Measurements from ENCODE around the gene ACAT1. TPM values are rescaled to one million over a fixed set of nuclear protein-coding genes. Genes with fewer than 3 reads are reported as not detected.

ACAT1 gene
- total RNA-seq, 1 experiment from 2014 or later = 212 TPM

GRCh38 chr11:108196901-108197300, 75.5 kb downstream of the ACAT1 start:
- Histone ChIP-seq H3K9ac (ENCODE audit: low read length) (no peak overlapping the region), H3K4me1 (ENCODE audit: insufficient read depth, low read length) (peaks cover 12% of the 10 kb centered on the region; the same call in 1 of the 2 replicates), H4K20me1 (ENCODE audit: low read length) (no peaks in the 10 kb centered on the region), H3K36me3 (ENCODE audit: low read depth, low read length) (peaks cover 16% of the 10 kb centered on the region), H3K79me2 (ENCODE audit: low read length) (peaks cover 17% of the 10 kb centered on the region), H3K4me3 (ENCODE audit: low read length) (no peak overlapping the region), H2AFZ (ENCODE audit: low read length) (no peak overlapping the region), H3K9me2 (replicated peaks; ENCODE audit: low read length) (no peaks in the 10 kb centered on the region), H3K27me3 (ENCODE audit: low read length) (no peaks in the 10 kb centered on the region), H3K27ac (ENCODE audit: low read length) (no peak overlapping the region), H3F3A (ENCODE audit: low read length, unreplicated experiment) (no peaks in the 10 kb centered on the region), H3K9me3 (ENCODE audit: low read length) (no peaks in the 10 kb centered on the region), H3K4me2 (ENCODE audit: low read length) (no peak overlapping the region)
- ChIA-PET CTCF (no interaction called here), POLR2A (ENCODE audit: unreplicated experiment) (no interaction called here)
- TF ChIP-seq EZH2phosphoT487 (IDR thresholded peaks at IDR 0.05; ENCODE audit: borderline replicate concordance, low read length) = no peak
- TF ChIP-seq EZH2 (IDR thresholded peaks at IDR 0.05; ENCODE audit: low read length, unreplicated experiment) = no peak
- TF ChIP-seq CTCF (conservative IDR thresholded peaks at IDR 0.05; ENCODE audit: low read depth, low read length) = no peak
- no TSS peak for BruUV-seq (replicated peaks)
- DNase-seq = no peak
- intact Hi-C loops (cut with micrococcal nuclease) = no loop called here
- no peak for ATAC-seq

Other genes starting within 250 kb of the ACAT1 start
- not detected in 2 replicates for gene RAB39A, start 193.1 kb upstream of the ACAT1 start, total RNA-seq (2014; rRNA removed)
- gene CUL5, start 112.7 kb upstream of the ACAT1 start, total RNA-seq (2014; rRNA removed) = 32.1 and 37.0 TPM in 2 replicates
- gene NPAT, start 101.1 kb downstream of the ACAT1 start, total RNA-seq (2014; rRNA removed) = 15.6 and 19.6 TPM in 2 replicates
- gene ATM, start 101.5 kb downstream of the ACAT1 start, total RNA-seq (2014; rRNA removed) = 40.2 and 55.3 TPM in 2 replicates